ENCODE data around the gene ZFHX3. TPM values are rescaled to one million over a fixed set of nuclear protein-coding genes. Genes with fewer than 3 reads are reported as not detected.
A peak's percentile ranks its signal among the peaks of the same experiment; 100 is the strongest.

The ZFHX3 gene
- total and polyA plus RNA-seq, 2 donors (not counting 3 experiments of a cell fraction or from before 2014, with no cell fraction given) = 3.7 to 18.8 TPM

DNA sequence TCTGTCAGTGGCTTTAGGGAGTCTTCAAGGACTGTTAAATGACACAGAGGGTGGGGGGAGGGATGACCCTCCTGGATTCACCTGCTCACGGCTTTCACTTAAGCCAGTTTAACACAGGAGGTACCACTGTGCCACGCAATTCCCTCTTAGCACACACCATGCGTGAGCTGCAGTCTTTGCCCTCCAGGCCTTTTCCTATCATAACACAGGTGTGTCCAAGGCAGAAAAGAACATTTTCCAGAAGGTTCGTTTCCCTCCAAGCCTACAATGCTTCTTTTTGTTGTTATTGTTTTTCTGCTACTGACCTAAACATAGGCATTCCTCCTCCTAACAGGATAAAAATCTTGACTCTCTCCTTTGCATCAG, 1.1 kb downstream of the ZFHX3 start:
- Histone ChIP-seq H3K4me3 (replicated peaks in 1 of 3; ENCODE audit: insufficient read depth in 1 of 3, low read depth in 1 of 3, low read length in 3 of 3) (no peak overlapping the region), H2AFZ (ENCODE audit: low read depth, low read length) (no peak overlapping the region), H3K9me3 (replicated peaks; ENCODE audit: control insufficient read depth, insufficient read depth, low read length) (no peaks in the 10 kb centered on the region), H3K9me1 (replicated peaks; ENCODE audit: control insufficient read depth, extremely low read depth, insufficient read depth, low read length) (no peaks in the 10 kb centered on the region), H4K20me1 (replicated peaks; ENCODE audit: control insufficient read depth, extremely low read depth, insufficient read depth, low read length) (no peaks in the 10 kb centered on the region), H3K9ac (replicated peaks; ENCODE audit: extremely low read depth, insufficient read depth, low read length) (no peak overlapping the region), H3K79me2 (ENCODE audit: control insufficient read depth, insufficient read depth, low read length) (peaks cover 69% of the 10 kb centered on the region), H3K27ac (ENCODE audit: insufficient read depth, low read depth, low read length) (no peak overlapping the region), H3K36me3 (ENCODE audit: control insufficient read depth in 2 of 2, extremely low read depth in 1 of 2, insufficient read depth in 2 of 2, low read length in 2 of 2) (no peaks in the 10 kb centered on the region), H3K27me3 (ENCODE audit: control insufficient read depth in 2 of 2, insufficient read depth in 2 of 2, low read length in 2 of 2) (no peaks in the 10 kb centered on the region), H3K4me1 (ENCODE audit: control insufficient read depth, extremely low read depth, insufficient read depth, low read length) (peaks cover 17% of the 10 kb centered on the region), H3K4me2 (ENCODE audit: insufficient read depth, low read length) (no peak overlapping the region)
- dilution Hi-C loops (cut with MboI; ENCODE audit: extremely low pct_ligation_motif_present, low sequenced_read_pairs) = no loop called here
- intact Hi-C loops (cut with micrococcal nuclease) = no loop called here
- FAIRE-seq (peak; percentile 12), DNase-seq (ENCODE audit: low read depth, low spot score) (no peak)
- BruUV-seq (replicated peaks) = TSS peak; percentile 10
- CTCF ChIA-PET = interaction anchor here (4.8 kb wide), 1 partner anchor 214 kb away, joined by 22 read pairs; no protein-coding TSS in a partner anchor
- POLR2A ChIA-PET = no interaction called here
- TF ChIP-seq MAX (IDR thresholded peaks at IDR 0.05; ENCODE audit: insufficient read depth, insufficient read length) (no peak), MYC (IDR thresholded peaks at IDR 0.05; ENCODE audit: low read depth, low read length) (no peak), GATA2 (IDR thresholded peaks at IDR 0.05; ENCODE audit: insufficient read depth, insufficient read length, low read depth, low read length) (no peak), POLR2A (IDR thresholded peaks at IDR 0.05; ENCODE audit: low read depth, low read length) (no peak), EZH2 (IDR thresholded peaks at IDR 0.05; ENCODE audit: borderline replicate concordance, low read depth, low read length, severe bottlenecking) (no peak), FOS (IDR thresholded peaks at IDR 0.05; ENCODE audit: borderline replicate concordance, insufficient read depth, low read length) (no peak), POLR2AphosphoS5 (IDR thresholded peaks at IDR 0.05; ENCODE audit: insufficient read depth, low read depth, low read length) (no peak), JUN (IDR thresholded peaks at IDR 0.05; ENCODE audit: borderline replicate concordance, insufficient read depth, insufficient read length, low read depth) (no peak)
- TF ChIP-seq, protein P1, sequence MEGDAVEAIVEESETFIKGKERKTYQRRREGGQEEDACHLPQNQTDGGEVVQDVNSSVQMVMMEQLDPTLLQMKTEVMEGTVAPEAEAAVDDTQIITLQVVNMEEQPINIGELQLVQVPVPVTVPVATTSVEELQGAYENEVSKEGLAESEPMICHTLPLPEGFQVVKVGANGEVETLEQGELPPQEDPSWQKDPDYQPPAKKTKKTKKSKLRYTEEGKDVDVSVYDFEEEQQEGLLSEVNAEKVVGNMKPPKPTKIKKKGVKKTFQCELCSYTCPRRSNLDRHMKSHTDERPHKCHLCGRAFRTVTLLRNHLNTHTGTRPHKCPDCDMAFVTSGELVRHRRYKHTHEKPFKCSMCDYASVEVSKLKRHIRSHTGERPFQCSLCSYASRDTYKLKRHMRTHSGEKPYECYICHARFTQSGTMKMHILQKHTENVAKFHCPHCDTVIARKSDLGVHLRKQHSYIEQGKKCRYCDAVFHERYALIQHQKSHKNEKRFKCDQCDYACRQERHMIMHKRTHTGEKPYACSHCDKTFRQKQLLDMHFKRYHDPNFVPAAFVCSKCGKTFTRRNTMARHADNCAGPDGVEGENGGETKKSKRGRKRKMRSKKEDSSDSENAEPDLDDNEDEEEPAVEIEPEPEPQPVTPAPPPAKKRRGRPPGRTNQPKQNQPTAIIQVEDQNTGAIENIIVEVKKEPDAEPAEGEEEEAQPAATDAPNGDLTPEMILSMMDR (IDR thresholded peaks at IDR 0.05; ENCODE audit: extremely low read depth in 1 of 2, insufficient read depth in 1 of 2, low read depth in 1 of 2, low read length in 2 of 2) = no peak

Measured in endothelial cell of umbilical vein (primary cell).